Testis (tissue), 3 donors: ENCODE results near the gene PROSER3. TPM values are rescaled to one million over a fixed set of nuclear protein-coding genes. Genes with fewer than 3 reads are reported as not detected.

Source experiments
- DNase-seq: peaks from one replicate; pipeline ENCODE4 v3.0.0-alpha.2; 2019
- H3K27ac ChIP-seq, 2 donors: fragments of 200-600 bp; sonication (generic); one replicate each; pipeline ENCODE4 v1.5.1; 2019
- H3K27me3 ChIP-seq: fragments of 200-600 bp; sonication (generic); one replicate; pipeline ENCODE4 v1.5.1; 2019
- H3K36me3 ChIP-seq: fragments of 200-600 bp; sonication (generic); one replicate; pipeline ENCODE4 v1.5.1; 2017; ENCODE audit warnings: low read depth; ENCODE audit errors: missing control alignments
- H3K4me1 ChIP-seq: fragments of 200-600 bp; sonication (generic); one replicate; pipeline ENCODE4 v1.5.1; 2019
- H3K4me3 ChIP-seq, 2 donors: fragments of 200-600 bp; sonication (generic); one replicate each; pipeline ENCODE4 v1.5.1; 2017 to 2019
- H3K9me3 ChIP-seq: fragments of 200-600 bp; sonication (generic); one replicate; pipeline ENCODE4 v1.5.1; 2017
- CTCF ChIP-seq, 3 experiments: fragments of 450-650 bp in 2 of 3; fragments of 200-600 bp in 1 of 3; sonication (generic) in 1 of 3; IDR thresholded peaks; one replicate each; pipeline ENCODE4 v1.5.1; 2016 to 2019; ENCODE audit warnings: antibody characterized with exemption in 3 of 3, mild to moderate bottlenecking in 2 of 3, moderate library complexity in 1 of 3
- POLR2A ChIP-seq: fragments of 450-650 bp; IDR thresholded peaks from one replicate; pipeline ENCODE4 v1.6.1; 2017; ENCODE audit warnings: antibody characterized with exemption, mild to moderate bottlenecking, moderate library complexity
- WGBS, 2 donors: methylation state at CpG; one replicate each; pipeline ENCODE4 v1.1.5; 2018; 5-methylcytosine and 5-hydroxymethylcytosine counted together
- intact Hi-C: fragments of 100-400 bp; cut with DNase I; formaldehyde crosslinking; loops from one replicate; pipeline ENCODE4 v1.15.1; 2023; ENCODE audit warnings: low total_unique reads
- polyA plus RNA-seq: library from polyadenylated mRNA; stranded (reverse); fragments of 350-450 nt; fragmentation: Illumina TruSeq; extraction: RNeasy Lipid Tissue Mini Kit (QIAGEN cat#74804); gene quantifications from one replicate; pipeline ENCODE4 v1.2.3, GENCODE V29; 2014; ENCODE audit warnings: low read depth, low replicate concordance; ENCODE audit not compliant: insufficient read depth
- total RNA-seq, 2 donors: library from RNA; depleted of rRNA; stranded (reverse); fragments of >200 nt; gene quantifications; one replicate each; pipeline ENCODE4 v1.2.3, GENCODE V29; 2016

PROSER3 gene
- total and polyA plus RNA-seq, 3 donors from 2014 or later = 48.3 to 75.9 (median 72.0) TPM

- TF ChIP-seq POLR2A (no peak), CTCF (IDR thresholded peaks at IDR 0.05) (no peak)
- H3K4me3 ChIP-seq = no peak overlapping the region
- WGBS, 2 donors = 62 to 87% methylated on average over 3 of the region's 3 CpGs
- no peaks in the 10 kb centered on the region for H3K36me3 ChIP-seq
- intact Hi-C loops = no loop called here
- DNase-seq = no peak
- H3K27me3 ChIP-seq = no peaks in the 10 kb centered on the region
- H3K4me1 ChIP-seq = no peaks in the 10 kb centered on the region
- no peak overlapping the region for H3K27ac ChIP-seq
- no peaks in the 10 kb centered on the region for H3K9me3 ChIP-seq
Observed at GRCh38 chr19:35818445-35818844, 60.5 kb downstream of the PROSER3 start.

Other genes starting within 250 kb of the PROSER3 start
- gene DMKN, start 244.5 kb upstream of the PROSER3 start, total RNA-seq = 1 to 10 TPM; 5.8 to 7.9 TPM
- gene DMKN, start 244.5 kb upstream of the PROSER3 start, polyA plus RNA-seq = 24.0 TPM
- gene SBSN, start 229.9 kb upstream of the PROSER3 start, total RNA-seq = under 1 TPM; 0.16 to 0.19 TPM
- gene SBSN, start 229.9 kb upstream of the PROSER3 start, polyA plus RNA-seq = 0.47 TPM
- gene GAPDHS, start 224.7 kb upstream of the PROSER3 start, total RNA-seq = 100 to 1,000 TPM; 123 to 338 TPM
- gene GAPDHS, start 224.7 kb upstream of the PROSER3 start, polyA plus RNA-seq = 363 TPM
- gene TMEM147, start 212.6 kb upstream of the PROSER3 start, total RNA-seq = 100 to 1,000 TPM; 125 TPM
- gene TMEM147, start 212.6 kb upstream of the PROSER3 start, polyA plus RNA-seq = 146 TPM
- 1 to 10 TPM in 1 of 2 donors, under 1 TPM in 1; 0.87 to 1.1 TPM for gene ATP4A, start 194.5 kb upstream of the PROSER3 start, total RNA-seq
- gene ATP4A, start 194.5 kb upstream of the PROSER3 start, polyA plus RNA-seq = 1.1 TPM
- under 1 TPM in 1 of 2 donors, not detected in 1; 0.74 TPM for gene PMIS2, start 172.0 kb upstream of the PROSER3 start, total RNA-seq
- 2.0 TPM for gene PMIS2, start 172.0 kb upstream of the PROSER3 start, polyA plus RNA-seq
- 10 to 100 TPM; 25.5 to 33.9 TPM for gene HAUS5, start 145.4 kb upstream of the PROSER3 start, total RNA-seq
- 24.4 TPM for gene HAUS5, start 145.4 kb upstream of the PROSER3 start, polyA plus RNA-seq
- gene RBM42, start 129.1 kb upstream of the PROSER3 start, total RNA-seq = 100 to 1,000 TPM; 105 to 109 TPM
- gene RBM42, start 129.1 kb upstream of the PROSER3 start, polyA plus RNA-seq = 64.2 TPM
- gene ETV2, start 116.4 kb upstream of the PROSER3 start, total RNA-seq = 10 to 100 TPM in 1 of 2 donors, 1 to 10 TPM in 1; 4.8 to 14.4 TPM
- gene ETV2, start 116.4 kb upstream of the PROSER3 start, polyA plus RNA-seq = 27.2 TPM
- 100 to 1,000 TPM; 198 to 262 TPM for gene COX6B1, start 109.9 kb upstream of the PROSER3 start, total RNA-seq
- gene COX6B1, start 109.9 kb upstream of the PROSER3 start, polyA plus RNA-seq = 322 TPM
- gene UPK1A, start 91.7 kb upstream of the PROSER3 start, total RNA-seq = under 1 TPM; 0.37 to 0.47 TPM
- 1.0 TPM for gene UPK1A, start 91.7 kb upstream of the PROSER3 start, polyA plus RNA-seq
- 10 to 100 TPM; 26.1 to 32.5 TPM for gene ZBTB32, start 53.6 kb upstream of the PROSER3 start, total RNA-seq
- 125 TPM for gene ZBTB32, start 53.6 kb upstream of the PROSER3 start, polyA plus RNA-seq
- gene KMT2B, start 40.2 kb upstream of the PROSER3 start, total RNA-seq = 100 to 1,000 TPM; 109 to 110 TPM
- gene KMT2B, start 40.2 kb upstream of the PROSER3 start, polyA plus RNA-seq = 73.3 TPM
- gene IGFLR1, start 15.7 kb upstream of the PROSER3 start, total RNA-seq = 10 to 100 TPM; 15.7 to 15.9 TPM
- gene IGFLR1, start 15.7 kb upstream of the PROSER3 start, polyA plus RNA-seq = 9.9 TPM
- 10 to 100 TPM; 47.2 to 49.6 TPM for gene U2AF1L4, start 12.8 kb upstream of the PROSER3 start, total RNA-seq
- gene U2AF1L4, start 12.8 kb upstream of the PROSER3 start, polyA plus RNA-seq = 45.3 TPM
- 100 to 1,000 TPM; 100 to 121 TPM for gene PSENEN, start 12.5 kb upstream of the PROSER3 start, total RNA-seq
- 303 TPM for gene PSENEN, start 12.5 kb upstream of the PROSER3 start, polyA plus RNA-seq
- 10 to 100 TPM; 30.2 TPM for gene LIN37, start 9.6 kb upstream of the PROSER3 start, total RNA-seq
- gene LIN37, start 9.6 kb upstream of the PROSER3 start, polyA plus RNA-seq = 24.8 TPM
- 10 to 100 TPM; 50.9 to 57.1 TPM for gene HSPB6, start 1.1 kb upstream of the PROSER3 start, total RNA-seq
- gene HSPB6, start 1.1 kb upstream of the PROSER3 start, polyA plus RNA-seq = 146 TPM
- 100 to 1,000 TPM in 1 of 2 donors, 10 to 100 TPM in 1; 56.2 to 133 TPM for gene ARHGAP33, start 17.4 kb downstream of the PROSER3 start, total RNA-seq
- 46.6 TPM for gene ARHGAP33, start 17.4 kb downstream of the PROSER3 start, polyA plus RNA-seq
- gene PRODH2, start 54.7 kb downstream of the PROSER3 start, total RNA-seq = 1 to 10 TPM in 1 of 2 donors, under 1 TPM in 1; 0.99 to 1.3 TPM
- gene PRODH2, start 54.7 kb downstream of the PROSER3 start, polyA plus RNA-seq = 2.7 TPM
- 1 to 10 TPM; 1.8 to 2.7 TPM for gene NPHS1, start 94.3 kb downstream of the PROSER3 start, total RNA-seq
- 3.8 TPM for gene NPHS1, start 94.3 kb downstream of the PROSER3 start, polyA plus RNA-seq
- gene KIRREL2, start 98.7 kb downstream of the PROSER3 start, total RNA-seq = under 1 TPM; 0.56 to 0.87 TPM
- 0.84 TPM for gene KIRREL2, start 98.7 kb downstream of the PROSER3 start, polyA plus RNA-seq
- gene APLP1, start 110.4 kb downstream of the PROSER3 start, total RNA-seq = 10 to 100 TPM; 45.7 to 54.3 TPM
- gene APLP1, start 110.4 kb downstream of the PROSER3 start, polyA plus RNA-seq = 37.9 TPM
- gene NFKBID, start 142.4 kb downstream of the PROSER3 start, total RNA-seq = 1 to 10 TPM; 3.8 to 6.0 TPM
- 2.8 TPM for gene NFKBID, start 142.4 kb downstream of the PROSER3 start, polyA plus RNA-seq
- gene HCST, start 144.4 kb downstream of the PROSER3 start, total RNA-seq = 1 to 10 TPM in 1 of 2 donors, under 1 TPM in 1; 0.87 to 3.5 TPM
- gene HCST, start 144.4 kb downstream of the PROSER3 start, polyA plus RNA-seq = 16.8 TPM
- gene TYROBP, start 150.1 kb downstream of the PROSER3 start, total RNA-seq = 10 to 100 TPM in 1 of 2 donors, 1 to 10 TPM in 1; 2.9 to 21.7 TPM
- 77.5 TPM for gene TYROBP, start 150.1 kb downstream of the PROSER3 start, polyA plus RNA-seq
- gene LRFN3, start 178.2 kb downstream of the PROSER3 start, total RNA-seq = 10 to 100 TPM; 27.6 to 31.7 TPM
- 12.7 TPM for gene LRFN3, start 178.2 kb downstream of the PROSER3 start, polyA plus RNA-seq
- gene SDHAF1, start 237.0 kb downstream of the PROSER3 start, total RNA-seq = 10 to 100 TPM; 40.6 to 55.0 TPM
- 13.0 TPM for gene SDHAF1, start 237.0 kb downstream of the PROSER3 start, polyA plus RNA-seq